Heart left ventricle (tissue), 16 donors: ENCODE data around the gene P2RY4. TPM values are rescaled to one million over a fixed set of nuclear protein-coding genes. Genes with fewer than 3 reads are reported as not detected.
A peak's percentile ranks its signal among the peaks of the same experiment; 100 is the strongest.

Experiments
- ATAC-seq, 4 donors: fragments of 200-7000 bp; cut with Tn5 transposase; one replicate each; pipeline ENCODE4 v1.9.1; 2020 to 2022; ENCODE audit warnings: moderate library complexity in 4 of 4, mild to moderate bottlenecking in 3 of 4, moderate number of reproducible peaks in 1 of 4
- DNase-seq, 5 donors: peaks; one replicate each; pipeline ENCODE4 v3.0.0-alpha.2; 2020
- H3K27ac ChIP-seq, 12 donors: fragments of 200-600 bp; sonication (generic) in 4 of 12; one replicate each; pipeline versions ENCODE4 v1.5.0 to v1.8.0; 2016 to 2022; ENCODE audit warnings: mild to moderate bottlenecking in 2 of 12
- H3K27me3 ChIP-seq, 9 donors: fragments of 200-600 bp; sonication (generic) in 2 of 9; one replicate each; pipeline versions ENCODE4 v1.5.1 to v1.8.0; 2016 to 2022; ENCODE audit warnings: mild to moderate bottlenecking in 3 of 9
- H3K36me3 ChIP-seq, 9 donors: fragments of 200-600 bp; sonication (generic) in 2 of 9; one replicate each; pipeline versions ENCODE4 v1.5.0 to v1.8.0; 2018 to 2022; ENCODE audit warnings: mild to moderate bottlenecking in 2 of 9
- H3K4me1 ChIP-seq, 12 donors: fragments of 200-600 bp; sonication (generic) in 4 of 12; one replicate each; pipeline versions ENCODE4 v1.5.0 to v1.8.0; 2016 to 2022; ENCODE audit warnings: mild to moderate bottlenecking in 3 of 12
- H3K4me3 ChIP-seq, 12 donors: fragments of 200-600 bp; sonication (generic) in 4 of 12; one replicate each; pipeline versions ENCODE4 v1.5.0 to v1.8.0; 2017 to 2022; ENCODE audit warnings: mild to moderate bottlenecking in 9 of 12, moderate library complexity in 4 of 12
- H3K9me3 ChIP-seq, 12 donors: fragments of 200-600 bp; sonication (generic) in 4 of 12; one replicate each; pipeline versions ENCODE4 v1.5.0 to v1.8.0; 2016 to 2022; ENCODE audit warnings: mild to moderate bottlenecking in 1 of 12
- CTCF ChIP-seq, 12 donors: fragments of 200-600 bp; sonication (generic) in 4 of 12; IDR thresholded peaks; one replicate each; pipeline versions ENCODE4 v1.5.0 to v1.8.0; 2018 to 2022; ENCODE audit warnings: antibody characterized with exemption in 12 of 12, mild to moderate bottlenecking in 5 of 12
- POLR2A ChIP-seq, 2 donors: fragments of 450-650 bp; IDR thresholded peaks; one replicate each; pipeline ENCODE4 v1.6.1; 2017; ENCODE audit warnings: antibody characterized with exemption in 2 of 2, mild to moderate bottlenecking in 2 of 2, moderate library complexity in 2 of 2
- WGBS, 4 donors: extraction: QIAGEN DNeasy Blood & Tissue Kit in 2 of 4; methylation state at CpG; one replicate each; pipeline versions ENCODE4 v1.1.5 to v1.1.7; 2013 to 2018; 5-methylcytosine and 5-hydroxymethylcytosine counted together
- intact Hi-C, 10 donors: fragments of 100-400 bp; cut with DNase I; formaldehyde crosslinking; loops; one replicate each; pipeline versions ENCODE4 v1.11.1 to v1.14.2; 2022
- polyA plus RNA-seq, 2 donors: library from polyadenylated mRNA; stranded (reverse); fragments of 200-250 nt; gene quantifications; one replicate each; pipeline ENCODE4 v1.2.3, GENCODE V29; 2013
- total RNA-seq, 9 donors: library from RNA; depleted of rRNA in 2 of 9; stranded (reverse); fragments of >200 nt in 2 of 9; fragmentation: NEBNext Ultra II Directional in 3 of 9; extraction: Animal tissue kit (Norgen Biotek cat#: 25700) in 3 of 9; gene quantifications; one replicate each; pipeline versions ENCODE4 v1.1.0 to v1.2.4, GENCODE V29; 2016 to 2023
- donor health status: ischemic (EF 13 %, LVEDD 7.1; RV severe dilation, severe dysfunction).
- donor health status: healthy with polysubstance abuse.
- donor health status: DM: no; HTN: yes; CAD: no.
- donor health status: DM: no; HTN: no; CAD: no.
- donor health status: ischemic (EF 25% LVEDD 6.9; RV normal size, moderate dysfunction).
- donor health status: ischemic (EF 25% LVEDD 5.7; RV mildly dilated, moderate dysfunction).
- donor health status: healthy.
- donor health status: DM: yes; HTN: yes; CAD: no.
- donor health status: ischemic (EF 35%, LVEDD 5.7; RV mildly dilated, moderate dysfunction).
- donor health status: nonischemic (EF 11% LVEDD 7.7; RV severe dilation, severe dysfunction).
- donor health status: DM: yes; HTN: yes; CAD: no.
- donor health status: PGD.
- donor health status: ischemic (EF 29% LVEDD 5.4; RV normal size, mild dysfunction).
- donor health status: nonischemic (EF 23%, LVEDD 6.1; RV moderate dilation, normal function).

Gene P2RY4
- total and polyA plus RNA-seq, 11 donors, result 0.10 to 0.24 (median 0.19) TPM; not detected in 6

- 18 to 21% (median 20%) methylated on average over 7 of the region's 7 CpGs for WGBS, 4 donors
These were observed 3.1 kb upstream of the P2RY4 start for GRCh38 chrX:70262952-70263567.

GRCh38 chrX:70257423-70258288 is 2.3 kb downstream of the P2RY4 start:
- Histone ChIP-seq H3K4me1 (no peaks in the 10 kb centered on the region), H3K36me3 (no peaks in the 10 kb centered on the region), H3K27ac (no peak overlapping the region), H3K9me3 (no peaks in the 10 kb centered on the region), H3K4me3 (no peak overlapping the region), H3K27me3 (peaks cover 0 to 4% (median 0%) of the 10 kb centered on the region in 9 donors)
- ATAC-seq, result no peak
- TF ChIP-seq CTCF (IDR thresholded peaks at IDR 0.05) (no peak), POLR2A (IDR thresholded peaks at IDR 0.05) (no peak)
- DNase-seq, result no peak
- WGBS, 4 donors, result 55 to 87% (median 78%) methylated on average over 5 of the region's 5 CpGs
- intact Hi-C loops, result no loop called here

More at GRCh38 chrX:70262952-70263567, 3.1 kb upstream of the P2RY4 start:
- Histone ChIP-seq H3K9me3 (no peaks in the 10 kb centered on the region), H3K4me1 (no peaks in the 10 kb centered on the region), H3K27ac (no peak overlapping the region), H3K4me3 (no peak overlapping the region), H3K36me3 (no peaks in the 10 kb centered on the region), H3K27me3 (peaks cover 0 to 9% (median 0%) of the 10 kb centered on the region in 9 donors)
- intact Hi-C loops, result loop anchor here in 2 of 10 donors (10.0 kb wide), 1 partner anchor 68 kb away; no protein-coding TSS in a partner anchor
- DNase-seq, result peak in 2 of 5 donors; percentile 9 to 29
- TF ChIP-seq POLR2A (IDR thresholded peaks at IDR 0.05), result no peak
- peak; percentile 9 to 52 (median 30) for TF ChIP-seq CTCF (IDR thresholded peaks at IDR 0.05)
- ATAC-seq, result peak in 2 of 4 donors; percentile 58 to 65

GRCh38 chrX:70255452-70255851 is 4.6 kb downstream of the P2RY4 start:
- intact Hi-C loops, result no loop called here
- Histone ChIP-seq H3K27me3 (peaks cover 0 to 6% (median 0%) of the 10 kb centered on the region in 9 donors), H3K36me3 (no peaks in the 10 kb centered on the region), H3K4me1 (no peaks in the 10 kb centered on the region), H3K4me3 (no peak overlapping the region), H3K9me3 (no peaks in the 10 kb centered on the region), H3K27ac (no peak overlapping the region)
- 63 to 88% (median 78%) methylated on average over 2 of the region's 2 CpGs for WGBS, 4 donors
- DNase-seq (no peak), ATAC-seq (no peak)
- TF ChIP-seq POLR2A (IDR thresholded peaks at IDR 0.05), result no peak
- TF ChIP-seq CTCF (IDR thresholded peaks at IDR 0.05), result no peak

GRCh38 chrX:70254909-70255308 is 5.1 kb downstream of the P2RY4 start:
- WGBS, 4 donors, result 74 to 97% (median 89%) methylated on average over 3 of the region's 3 CpGs
- TF ChIP-seq CTCF (IDR thresholded peaks at IDR 0.05), result no peak
- no peak for TF ChIP-seq POLR2A (IDR thresholded peaks at IDR 0.05)
- ATAC-seq (no peak), DNase-seq (no peak)
- H3K27ac ChIP-seq, result no peak overlapping the region
- no peaks in the 10 kb centered on the region for H3K36me3 ChIP-seq
- H3K27me3 ChIP-seq, result peaks cover 0 to 6% (median 0%) of the 10 kb centered on the region in 9 donors
- H3K9me3 ChIP-seq, result no peaks in the 10 kb centered on the region
- no peaks in the 10 kb centered on the region for H3K4me1 ChIP-seq
- no peak overlapping the region for H3K4me3 ChIP-seq
- intact Hi-C loops, result no loop called here
